ENCODE data around the gene PRDM2.
A peak's percentile ranks its signal among the peaks of the same experiment; 100 is the strongest.
"Not testable (repeated sequence)": the region's sequence is repeated elsewhere in the genome, so short reads cannot be mapped to it uniquely, and the experiment has no call there.

Gene PRDM2, protein sequence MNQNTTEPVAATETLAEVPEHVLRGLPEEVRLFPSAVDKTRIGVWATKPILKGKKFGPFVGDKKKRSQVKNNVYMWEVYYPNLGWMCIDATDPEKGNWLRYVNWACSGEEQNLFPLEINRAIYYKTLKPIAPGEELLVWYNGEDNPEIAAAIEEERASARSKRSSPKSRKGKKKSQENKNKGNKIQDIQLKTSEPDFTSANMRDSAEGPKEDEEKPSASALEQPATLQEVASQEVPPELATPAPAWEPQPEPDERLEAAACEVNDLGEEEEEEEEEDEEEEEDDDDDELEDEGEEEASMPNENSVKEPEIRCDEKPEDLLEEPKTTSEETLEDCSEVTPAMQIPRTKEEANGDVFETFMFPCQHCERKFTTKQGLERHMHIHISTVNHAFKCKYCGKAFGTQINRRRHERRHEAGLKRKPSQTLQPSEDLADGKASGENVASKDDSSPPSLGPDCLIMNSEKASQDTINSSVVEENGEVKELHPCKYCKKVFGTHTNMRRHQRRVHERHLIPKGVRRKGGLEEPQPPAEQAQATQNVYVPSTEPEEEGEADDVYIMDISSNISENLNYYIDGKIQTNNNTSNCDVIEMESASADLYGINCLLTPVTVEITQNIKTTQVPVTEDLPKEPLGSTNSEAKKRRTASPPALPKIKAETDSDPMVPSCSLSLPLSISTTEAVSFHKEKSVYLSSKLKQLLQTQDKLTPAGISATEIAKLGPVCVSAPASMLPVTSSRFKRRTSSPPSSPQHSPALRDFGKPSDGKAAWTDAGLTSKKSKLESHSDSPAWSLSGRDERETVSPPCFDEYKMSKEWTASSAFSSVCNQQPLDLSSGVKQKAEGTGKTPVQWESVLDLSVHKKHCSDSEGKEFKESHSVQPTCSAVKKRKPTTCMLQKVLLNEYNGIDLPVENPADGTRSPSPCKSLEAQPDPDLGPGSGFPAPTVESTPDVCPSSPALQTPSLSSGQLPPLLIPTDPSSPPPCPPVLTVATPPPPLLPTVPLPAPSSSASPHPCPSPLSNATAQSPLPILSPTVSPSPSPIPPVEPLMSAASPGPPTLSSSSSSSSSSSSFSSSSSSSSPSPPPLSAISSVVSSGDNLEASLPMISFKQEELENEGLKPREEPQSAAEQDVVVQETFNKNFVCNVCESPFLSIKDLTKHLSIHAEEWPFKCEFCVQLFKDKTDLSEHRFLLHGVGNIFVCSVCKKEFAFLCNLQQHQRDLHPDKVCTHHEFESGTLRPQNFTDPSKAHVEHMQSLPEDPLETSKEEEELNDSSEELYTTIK (N-terminal part only)

GRCh38 chr1:13699936-13700520 is at the start of gene PRDM2:
PRDM2 (plus strand) TSS chr1:13700188; CDS start chr1:13715606, 15,418 bp downstream.
- DNase-seq (ENCODE audit: low spot score): no peak

GRCh38 chr1:13651279-13651678 is 48.7 kb upstream of the PRDM2 start:
- DNase-seq (ENCODE audit: low spot score): peak; percentile 66

DNA sequence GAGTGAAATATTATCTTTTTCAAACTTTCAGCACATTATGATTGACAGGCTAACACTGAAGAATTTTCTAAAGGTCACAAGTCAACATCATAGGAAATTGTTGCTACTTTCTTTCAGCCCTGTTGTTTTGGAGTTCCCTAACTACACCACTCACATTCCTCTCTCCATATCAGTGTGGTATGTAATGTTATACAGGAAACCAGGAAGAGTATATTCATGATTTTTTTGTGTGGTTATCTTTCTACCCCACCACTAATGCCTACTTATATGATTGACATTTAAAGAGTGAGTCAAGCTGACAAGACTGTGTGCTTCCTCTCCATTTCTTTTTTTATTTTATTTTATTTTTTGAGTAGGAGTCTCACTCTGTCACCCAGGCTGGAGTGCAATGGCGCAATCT is 47.8 kb upstream of the PRDM2 start:
- no peak for DNase-seq (ENCODE audit: low spot score)

DNA sequence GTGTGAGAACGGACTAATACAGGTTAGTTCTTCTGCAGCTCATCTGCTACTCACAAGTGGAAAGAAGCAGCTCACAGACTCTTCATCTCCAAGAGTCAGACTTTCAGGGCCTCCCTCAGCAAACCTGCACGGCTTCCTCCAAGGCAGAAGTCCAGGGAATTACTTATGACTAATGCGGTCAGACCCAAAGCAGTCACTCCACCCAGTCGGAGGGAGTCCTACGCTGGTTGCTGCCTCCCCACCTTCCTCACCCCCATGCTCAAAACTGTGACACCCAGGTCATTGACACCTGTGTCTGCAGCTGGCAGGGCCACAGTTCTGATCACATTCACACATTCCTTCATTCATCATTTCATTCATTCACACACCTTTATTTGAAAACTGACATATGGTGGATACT is 38.4 kb upstream of the PRDM2 start:
- no peak for DNase-seq (ENCODE audit: low spot score)

- no peak for DNase-seq (ENCODE audit: low spot score)
Observed at GRCh38 chr1:13662493-13662892, 37.5 kb upstream of the PRDM2 start.

DNA sequence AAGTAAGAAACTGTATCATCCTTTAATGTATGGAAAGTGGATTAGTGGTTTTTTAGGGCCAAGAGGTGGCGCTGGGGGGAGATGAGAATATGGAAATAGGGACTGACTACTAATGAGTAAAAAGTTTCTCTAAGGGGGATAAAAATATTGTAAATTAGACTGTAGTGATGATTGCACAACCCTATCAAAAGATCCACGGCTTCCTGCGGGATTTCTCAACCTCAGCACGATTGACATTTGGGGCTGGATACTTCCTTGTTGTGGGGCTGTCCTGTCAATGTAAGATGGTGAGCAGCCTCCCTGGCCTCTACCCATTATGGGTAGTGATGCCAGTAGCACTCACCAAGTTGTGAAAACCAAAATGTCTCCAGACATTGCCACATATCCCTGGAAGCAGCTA is 36.0 kb upstream of the PRDM2 start:
- no peak for DNase-seq (ENCODE audit: low spot score)

GRCh38 chr1:13664451-13664850 is 35.5 kb upstream of the PRDM2 start:
- DNase-seq (ENCODE audit: low spot score): no peak

GRCh38 chr1:13666317-13666716 is 33.7 kb upstream of the PRDM2 start:
- DNase-seq (ENCODE audit: low spot score): no peak

DNA sequence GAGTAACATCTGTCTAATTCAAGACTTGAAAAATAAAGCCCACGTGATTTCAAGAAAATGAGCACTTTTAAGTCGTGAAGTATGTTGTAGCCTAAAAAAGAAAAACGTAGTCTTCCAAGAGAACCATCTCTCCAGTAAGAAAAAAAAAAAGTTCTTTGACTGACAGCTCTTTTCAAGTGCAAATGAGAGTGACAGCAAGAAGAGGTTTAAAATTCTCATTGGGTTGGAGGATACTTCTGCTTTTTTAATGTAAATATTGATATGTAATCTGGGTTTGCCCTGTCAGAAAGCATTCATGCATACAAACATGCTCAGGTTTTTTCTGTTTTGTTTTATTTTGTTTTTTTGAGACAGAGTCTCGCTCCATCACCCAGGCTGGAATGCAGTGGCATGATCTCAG is 32.3 kb upstream of the PRDM2 start:
- DNase-seq (ENCODE audit: low spot score): no peak

DNA sequence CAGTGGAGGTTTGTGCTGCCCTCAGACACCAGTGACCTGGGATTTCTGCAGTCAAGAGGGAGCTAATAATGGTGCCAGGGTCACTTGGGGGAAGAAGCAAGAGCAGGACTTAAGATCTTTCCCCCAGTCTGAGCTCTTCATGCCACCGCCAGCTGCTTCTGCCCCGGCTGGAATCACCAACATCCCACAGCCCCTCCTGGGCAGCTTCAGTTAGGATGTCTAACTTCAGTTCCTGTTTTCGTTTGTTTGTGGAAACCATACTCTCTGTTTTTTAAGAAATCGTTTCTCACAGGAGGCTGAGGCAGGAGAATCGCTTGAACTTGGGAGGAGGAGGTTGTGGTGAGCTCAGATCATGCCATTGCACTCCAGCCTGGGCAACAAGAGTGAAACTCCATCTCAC is 25.6 kb upstream of the PRDM2 start:
- no peak for DNase-seq (ENCODE audit: low spot score)

GRCh38 chr1:13675151-13675651 is 24.8 kb upstream of the PRDM2 start:
- no peak for DNase-seq (ENCODE audit: low spot score)

DNA sequence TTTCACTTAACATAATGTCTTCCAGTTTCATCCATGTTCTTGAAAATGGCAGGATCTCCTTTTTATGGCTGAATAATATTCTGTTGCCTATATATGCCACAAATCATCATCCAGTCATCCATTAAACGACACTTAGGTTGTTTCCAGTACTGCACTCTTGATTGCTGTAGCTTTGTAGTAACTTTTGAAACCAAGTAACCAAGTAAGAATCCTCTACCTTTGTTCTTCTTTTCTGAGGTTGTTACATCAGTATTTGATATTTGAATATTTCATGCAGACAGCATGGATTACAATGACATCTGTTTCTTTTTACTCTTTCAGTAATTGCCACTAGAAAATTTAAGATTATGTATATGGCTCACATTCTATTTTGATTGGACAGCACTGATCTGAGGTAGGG is 22.1 kb upstream of the PRDM2 start:
- no peak for DNase-seq (ENCODE audit: low spot score)

DNA sequence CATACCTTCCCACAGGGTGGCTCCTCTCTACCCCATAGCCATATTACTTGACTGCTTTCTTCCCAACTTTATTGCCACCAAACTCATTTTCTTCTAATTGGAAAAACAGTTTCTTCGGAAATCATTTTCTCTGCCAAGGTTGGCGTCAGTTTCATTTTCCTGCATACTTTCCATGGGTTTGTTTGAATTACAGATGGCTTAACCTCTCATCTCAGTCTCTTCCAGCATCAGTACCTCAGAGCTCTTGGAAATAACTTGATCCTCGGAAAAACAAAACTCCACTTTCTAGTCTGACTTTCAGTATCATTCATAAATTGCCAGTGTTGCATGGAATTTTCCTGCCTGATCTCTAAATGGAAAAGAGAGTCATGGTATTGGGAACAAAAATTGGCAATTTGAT is 20.3 kb upstream of the PRDM2 start:
- no peak for DNase-seq (ENCODE audit: low spot score)

- DNase-seq (ENCODE audit: low spot score): not testable (repeated sequence)
Observed at GRCh38 chr1:13680609-13681008, 19.4 kb upstream of the PRDM2 start.

DNA sequence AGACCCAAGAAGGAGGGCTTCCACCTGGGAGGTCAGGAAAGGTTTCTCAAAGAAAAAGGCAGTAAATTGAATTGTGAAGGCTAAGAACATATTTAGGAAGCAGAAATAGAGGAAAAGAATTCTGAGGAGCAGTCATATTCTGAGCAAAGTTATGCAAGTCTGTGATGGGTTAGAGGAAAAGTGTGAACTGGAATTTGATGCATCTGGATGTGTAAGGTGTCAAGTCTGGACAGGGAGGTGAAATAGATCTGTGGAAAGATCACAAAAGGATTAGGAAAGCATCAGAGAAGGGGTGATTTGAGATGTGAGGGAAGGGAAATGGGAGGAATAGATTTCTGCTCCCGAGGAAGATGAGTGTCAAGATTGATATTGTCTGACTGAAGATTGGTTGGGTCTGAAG is 18.1 kb upstream of the PRDM2 start:
- no peak for DNase-seq (ENCODE audit: low spot score)

DNA sequence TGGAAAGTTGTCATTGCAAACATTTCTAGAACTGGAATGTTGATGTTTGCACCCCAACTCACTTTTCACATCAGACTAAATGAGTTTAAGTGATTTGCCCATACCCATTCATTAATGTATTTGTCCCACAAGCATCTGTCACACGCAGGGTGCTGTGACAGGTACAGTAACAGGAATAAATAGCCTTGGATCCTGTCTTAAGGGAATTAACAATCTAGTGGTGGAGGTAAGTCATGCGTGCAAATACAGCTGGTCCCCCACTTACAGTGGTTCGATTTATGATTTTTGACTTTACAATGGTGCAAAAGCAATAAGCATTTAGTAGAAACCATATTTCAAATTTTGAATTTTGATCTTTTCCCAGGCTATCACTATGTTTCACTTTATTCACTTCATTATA is 17.5 kb upstream of the PRDM2 start:
- DNase-seq (ENCODE audit: low spot score): no peak

- no peak for DNase-seq (ENCODE audit: low spot score)
Observed at GRCh38 chr1:13683206-13683605, 16.8 kb upstream of the PRDM2 start.

DNA sequence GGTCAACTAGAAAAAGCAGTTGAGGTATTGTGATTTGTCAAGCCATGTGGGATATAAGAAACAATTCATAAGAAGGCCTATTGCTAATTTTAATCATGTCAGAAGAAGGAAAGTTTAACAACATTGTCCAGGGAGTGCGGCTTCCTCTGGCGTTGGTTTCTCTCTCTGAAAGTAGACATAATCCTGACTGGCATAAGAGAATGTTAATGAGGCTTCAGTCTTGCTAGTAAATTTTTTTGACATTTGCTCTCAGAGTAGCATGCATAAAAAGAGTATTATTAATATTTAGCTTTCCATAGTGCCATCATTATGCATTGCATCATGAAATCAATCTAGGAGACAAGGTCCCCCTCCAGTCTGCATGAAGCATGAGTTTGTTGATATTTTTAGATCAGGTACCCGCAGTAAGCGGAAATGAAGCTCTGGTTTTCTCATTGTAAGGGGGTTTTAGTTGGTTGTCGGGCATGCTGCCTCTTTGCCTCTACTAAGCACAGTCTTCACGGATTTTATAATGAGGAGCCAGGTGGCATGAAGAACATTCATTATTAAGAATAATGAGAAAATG is 12.8 kb upstream of the PRDM2 start:
- no peak for DNase-seq (ENCODE audit: low spot score)

- DNase-seq (ENCODE audit: low spot score): not testable (repeated sequence)
Observed at GRCh38 chr1:13693094-13693493, 6.9 kb upstream of the PRDM2 start.

DNA sequence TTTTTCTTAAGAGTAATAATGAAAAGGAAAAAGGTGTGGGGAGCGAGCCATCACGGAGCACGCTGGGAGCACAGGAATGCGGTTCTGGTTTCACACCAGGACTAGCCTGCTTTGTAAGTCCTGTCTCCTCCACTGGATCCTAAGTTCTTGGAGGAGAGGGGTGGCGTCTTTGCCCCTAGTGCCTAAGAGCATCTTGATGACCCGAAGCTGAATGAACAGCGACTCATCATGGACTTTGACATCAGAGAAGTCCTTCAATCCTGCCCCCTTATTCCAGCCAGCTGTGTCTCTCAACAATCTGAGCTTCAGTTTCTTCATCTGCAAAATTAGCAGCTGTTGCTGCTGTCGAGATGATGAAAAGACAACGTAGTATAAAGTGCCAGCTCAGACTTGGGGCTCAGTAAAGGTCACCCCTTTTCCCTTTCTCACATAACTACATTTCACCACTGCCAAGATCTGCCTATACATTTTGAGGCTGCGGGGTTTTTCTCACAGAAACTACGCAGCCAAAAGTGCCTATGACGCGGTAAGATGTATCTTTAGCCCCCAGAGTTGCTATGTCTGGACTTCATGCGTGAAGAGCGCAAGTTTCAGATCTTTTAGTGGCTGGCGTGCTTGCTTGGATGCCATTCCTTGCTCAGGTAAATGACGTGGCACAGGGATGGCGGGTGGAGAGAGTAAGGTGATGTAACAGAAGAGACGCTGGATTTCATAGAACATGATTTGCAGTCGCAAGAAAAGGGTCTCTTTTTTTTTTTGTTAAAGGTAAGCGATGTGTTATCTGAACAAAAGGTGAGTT is 4.9 kb upstream of the PRDM2 start:
- DNase-seq (ENCODE audit: low spot score): no peak

GRCh38 chr1:13697738-13698137 is 2.2 kb upstream of the PRDM2 start:
- DNase-seq (ENCODE audit: low spot score): no peak
